AG08396 (cell line): ENCODE measurements around the gene DUS1L.
"Not testable (repeated sequence)": the region's sequence is repeated elsewhere in the genome, so short reads cannot be mapped to it uniquely, and the experiment has no call there.

ENCODE experiments used
- DNase-seq: peaks from one replicate; pipeline ENCODE4 v3.0.0; 2012; ENCODE audit warnings: low spot score, mixed read lengths

DUS1L gene

GRCh38 chr17:82039695-82040299, 25.8 kb downstream of the DUS1L start:
- no peak for DNase-seq

- not testable (repeated sequence) for DNase-seq
Observed at GRCh38 chr17:82038796-82039409, 26.7 kb downstream of the DUS1L start.

- DNase-seq: no peak
Observed at GRCh38 chr17:82037889-82038195, 27.8 kb downstream of the DUS1L start.

- peak; percentile 98 for DNase-seq
Observed at GRCh38 chr17:82037092-82037888, 28.3 kb downstream of the DUS1L start, which contains the start of gene DCXR. Gene DCXR, minus strand, starts transcription at chr17:82037697. Its CDS starts 15 bp downstream, at chr17:82037682.

GRCh38 chr17:82036634-82037091, 28.9 kb downstream of the DUS1L start:
- DNase-seq: no peak

- no peak for DNase-seq
Observed at GRCh38 chr17:82035956-82036633, 29.5 kb downstream of the DUS1L start.

- no peak for DNase-seq
Observed at GRCh38 chr17:82035488-82035887, 30.1 kb downstream of the DUS1L start.

- no peak for DNase-seq
Observed at GRCh38 chr17:82034371-82035011, 31.1 kb downstream of the DUS1L start.

- no peak for DNase-seq
Observed at GRCh38 chr17:82033359-82034085, 32.1 kb downstream of the DUS1L start.

GRCh38 chr17:82031885-82032627, 33.5 kb downstream of the DUS1L start:
- no peak for DNase-seq

GRCh38 chr17:82031303-82031884, 34.2 kb downstream of the DUS1L start, which contains the start of gene RAC3:
Gene RAC3, plus strand, starts transcription at chr17:82031678. Its CDS starts 84 bp downstream, at chr17:82031762.
- peak; percentile 79 for DNase-seq

- DNase-seq: peak; percentile 95
Observed at GRCh38 chr17:82030470-82031302, 34.9 kb downstream of the DUS1L start.

- DNase-seq: no peak
Observed at GRCh38 chr17:82029990-82030469, 35.6 kb downstream of the DUS1L start.

- no peak for DNase-seq
Observed at GRCh38 chr17:82029391-82029790, 36.2 kb downstream of the DUS1L start.

GRCh38 chr17:82028966-82029365, 36.6 kb downstream of the DUS1L start:
- no peak for DNase-seq

- DNase-seq: no peak
Observed at GRCh38 chr17:82028246-82028645, 37.4 kb downstream of the DUS1L start.

- DNase-seq: no peak
Observed at GRCh38 chr17:82025401-82026107, 40.0 kb downstream of the DUS1L start.

- no peak for DNase-seq
Observed at GRCh38 chr17:82024859-82025258, 40.7 kb downstream of the DUS1L start.
